K562 (cell line): ENCODE measurements around the gene CDH12. TPM values are rescaled to one million over a fixed set of nuclear protein-coding genes. Genes with fewer than 3 reads are reported as not detected.

Source experiments
- BACH1 ChIP-seq: fragments of 200-800 bp; sonication (Bioruptor generic); IDR thresholded peaks from 2 replicates; pipeline ENCODE4 v1.6.1; 2016; ENCODE audit warnings: missing genetic modification characterization, missing compliant biosample characterization
- ESRRB ChIP-seq: fragments of 250-450 bp; sonication (Bioruptor Pico); IDR thresholded peaks from 2 replicates; pipeline ENCODE4 v1.5.0; 2020; ENCODE audit warnings: mild to moderate bottlenecking, moderate library complexity, borderline replicate concordance
- FOSL1 ChIP-seq: fragments of 200-800 bp; sonication (Bioruptor generic); conservative IDR thresholded peaks from 2 replicates; pipeline ENCODE4 v1.6.1; 2016; ENCODE audit warnings: missing genetic modification characterization, missing compliant biosample characterization
- LARP7 ChIP-seq: fragments of 450-650 bp; IDR thresholded peaks from 2 replicates; pipeline ENCODE4 v1.6.1; 2016
- MYBL2 ChIP-seq, 2 experiments: fragments of 450-650 bp in 1 of 2; sonication (generic) in 1 of 2; formaldehyde crosslinking in 1 of 2; IDR thresholded peaks; 2 replicates each; pipeline versions ENCODE4 v1.6.1 to v1.8.1; 2017 to 2022; ENCODE audit warnings: borderline replicate concordance in 1 of 2, inconsistent platforms in 1 of 2, low read depth in 1 of 2, mild to moderate bottlenecking in 1 of 2, missing genetic modification reagents in 1 of 2, moderate library complexity in 1 of 2
- U2AF2 ChIP-seq: fragments of 200-400 bp; formaldehyde crosslinking; optimal IDR thresholded peaks from 2 replicates; pipeline ENCODE3; 2017; ENCODE audit warnings: low read depth, mild to moderate bottlenecking, low read length
- UBTF ChIP-seq, 2 experiments: IDR thresholded peaks; 2 replicates each; pipeline ENCODE4 v1.6.1; 2012; ENCODE audit warnings: improper control_type of control experiment in 2 of 2, low read depth in 2 of 2, low read length in 2 of 2, borderline replicate concordance in 1 of 2
- ZNF23 ChIP-seq: fragments of 250-450 bp; sonication (Bioruptor Pico); IDR thresholded peaks from 2 replicates; pipeline ENCODE4 v1.4.0; 2020; ENCODE audit warnings: mild to moderate bottlenecking
- ZZZ3 ChIP-seq: fragments of 450-650 bp; IDR thresholded peaks from 2 replicates; pipeline ENCODE4 v1.6.1; 2016; ENCODE audit warnings: antibody characterized with exemption, mild to moderate bottlenecking, moderate library complexity
- polyA plus RNA-seq, 8 experiments: library from polyadenylated mRNA; depleted of rRNA in 4 of 8; stranded (reverse) in 5 of 8; unstranded in 3 of 8; fragments of >200 nt; fragmentation: Nextera tagmentation in 2 of 8; fragmentation: Illumina TruSeq in 1 of 8; extraction: Ambion mirVana in 2 of 8; extraction: Trizol in 1 of 8; gene quantifications; 2 replicates each; pipeline versions ENCODE4 v1.2.1 to v1.2.3, GENCODE V29; 2011 to 2014; ENCODE audit warnings: inconsistent platforms in 1 of 8, missing spikeins in 1 of 8
- total RNA-seq, 7 experiments: library from RNA; depleted of rRNA in 6 of 7; stranded (reverse); fragments of >200 nt in 6 of 7; fragmentation: Illumina TruSeq in 2 of 7; extraction: Trizol in 2 of 7; gene quantifications; 2 replicates each; pipeline versions ENCODE4 v1.2.1 to v1.2.3, GENCODE V29; 2011 to 2021; ENCODE audit warnings: low replicate concordance in 1 of 7
- TF ChIP-seq, protein P1 (sequence below): fragments of 250-450 bp; sonication (Bioruptor Pico); IDR thresholded peaks from 2 replicates; pipeline ENCODE4 v1.8.0; 2021; ENCODE audit warnings: mild to moderate bottlenecking, moderate library complexity
- TF ChIP-seq, protein P2 (sequence below): fragments of 450-650 bp; IDR thresholded peaks from 2 replicates; pipeline ENCODE4 v1.6.1; 2016; ENCODE audit warnings: low read depth
- TF ChIP-seq, protein P3 (sequence below): sonication (generic); formaldehyde crosslinking; IDR thresholded peaks from 2 replicates; pipeline ENCODE4 v1.8.1; 2023; ENCODE audit warnings: mild to moderate bottlenecking, missing genetic modification reagents
- TF ChIP-seq, protein P4 (sequence below): fragments of 450-650 bp; formaldehyde crosslinking; IDR thresholded peaks from 2 replicates; pipeline ENCODE4 v1.4.0; 2022; ENCODE audit warnings: mild to moderate bottlenecking, moderate library complexity

The CDH12 gene
- total and polyA plus RNA-seq, 9 of the 15 experiments (the other 6 are each of a cell fraction or from before 2014, with no cell fraction given) = 0.03 to 1.7 (median 0.37) TPM

GRCh38 chr5:22539762-22540161 is 313.4 kb downstream of the CDH12 start (continued):
- TF ChIP-seq UBTF (IDR thresholded peaks at IDR 0.05; ENCODE audit: borderline replicate concordance in 1 of 2, low read depth in 2 of 2, low read length in 2 of 2) (no peak), U2AF2 (no peak), MYBL2 (IDR thresholded peaks at IDR 0.05; ENCODE audit: low read depth) (no peak), MYBL2 (CRISPR knock-in tag; IDR thresholded peaks at IDR 0.05; ENCODE audit: borderline replicate concordance) (no peak), FOSL1 (tag) (no peak), LARP7 (no peak), ZNF23 (no peak), ZZZ3 (no peak), BACH1 (tag) (no peak), ESRRB (CRISPR knock-in tag) (no peak)
- TF ChIP-seq, protein P1, sequence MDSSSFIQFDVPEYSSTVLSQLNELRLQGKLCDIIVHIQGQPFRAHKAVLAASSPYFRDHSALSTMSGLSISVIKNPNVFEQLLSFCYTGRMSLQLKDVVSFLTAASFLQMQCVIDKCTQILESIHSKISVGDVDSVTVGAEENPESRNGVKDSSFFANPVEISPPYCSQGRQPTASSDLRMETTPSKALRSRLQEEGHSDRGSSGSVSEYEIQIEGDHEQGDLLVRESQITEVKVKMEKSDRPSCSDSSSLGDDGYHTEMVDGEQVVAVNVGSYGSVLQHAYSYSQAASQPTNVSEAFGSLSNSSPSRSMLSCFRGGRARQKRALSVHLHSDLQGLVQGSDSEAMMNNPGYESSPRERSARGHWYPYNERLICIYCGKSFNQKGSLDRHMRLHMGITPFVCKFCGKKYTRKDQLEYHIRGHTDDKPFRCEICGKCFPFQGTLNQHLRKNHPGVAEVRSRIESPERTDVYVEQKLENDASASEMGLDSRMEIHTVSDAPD (CRISPR knock-in tag) = no peak
- TF ChIP-seq, protein P2, sequence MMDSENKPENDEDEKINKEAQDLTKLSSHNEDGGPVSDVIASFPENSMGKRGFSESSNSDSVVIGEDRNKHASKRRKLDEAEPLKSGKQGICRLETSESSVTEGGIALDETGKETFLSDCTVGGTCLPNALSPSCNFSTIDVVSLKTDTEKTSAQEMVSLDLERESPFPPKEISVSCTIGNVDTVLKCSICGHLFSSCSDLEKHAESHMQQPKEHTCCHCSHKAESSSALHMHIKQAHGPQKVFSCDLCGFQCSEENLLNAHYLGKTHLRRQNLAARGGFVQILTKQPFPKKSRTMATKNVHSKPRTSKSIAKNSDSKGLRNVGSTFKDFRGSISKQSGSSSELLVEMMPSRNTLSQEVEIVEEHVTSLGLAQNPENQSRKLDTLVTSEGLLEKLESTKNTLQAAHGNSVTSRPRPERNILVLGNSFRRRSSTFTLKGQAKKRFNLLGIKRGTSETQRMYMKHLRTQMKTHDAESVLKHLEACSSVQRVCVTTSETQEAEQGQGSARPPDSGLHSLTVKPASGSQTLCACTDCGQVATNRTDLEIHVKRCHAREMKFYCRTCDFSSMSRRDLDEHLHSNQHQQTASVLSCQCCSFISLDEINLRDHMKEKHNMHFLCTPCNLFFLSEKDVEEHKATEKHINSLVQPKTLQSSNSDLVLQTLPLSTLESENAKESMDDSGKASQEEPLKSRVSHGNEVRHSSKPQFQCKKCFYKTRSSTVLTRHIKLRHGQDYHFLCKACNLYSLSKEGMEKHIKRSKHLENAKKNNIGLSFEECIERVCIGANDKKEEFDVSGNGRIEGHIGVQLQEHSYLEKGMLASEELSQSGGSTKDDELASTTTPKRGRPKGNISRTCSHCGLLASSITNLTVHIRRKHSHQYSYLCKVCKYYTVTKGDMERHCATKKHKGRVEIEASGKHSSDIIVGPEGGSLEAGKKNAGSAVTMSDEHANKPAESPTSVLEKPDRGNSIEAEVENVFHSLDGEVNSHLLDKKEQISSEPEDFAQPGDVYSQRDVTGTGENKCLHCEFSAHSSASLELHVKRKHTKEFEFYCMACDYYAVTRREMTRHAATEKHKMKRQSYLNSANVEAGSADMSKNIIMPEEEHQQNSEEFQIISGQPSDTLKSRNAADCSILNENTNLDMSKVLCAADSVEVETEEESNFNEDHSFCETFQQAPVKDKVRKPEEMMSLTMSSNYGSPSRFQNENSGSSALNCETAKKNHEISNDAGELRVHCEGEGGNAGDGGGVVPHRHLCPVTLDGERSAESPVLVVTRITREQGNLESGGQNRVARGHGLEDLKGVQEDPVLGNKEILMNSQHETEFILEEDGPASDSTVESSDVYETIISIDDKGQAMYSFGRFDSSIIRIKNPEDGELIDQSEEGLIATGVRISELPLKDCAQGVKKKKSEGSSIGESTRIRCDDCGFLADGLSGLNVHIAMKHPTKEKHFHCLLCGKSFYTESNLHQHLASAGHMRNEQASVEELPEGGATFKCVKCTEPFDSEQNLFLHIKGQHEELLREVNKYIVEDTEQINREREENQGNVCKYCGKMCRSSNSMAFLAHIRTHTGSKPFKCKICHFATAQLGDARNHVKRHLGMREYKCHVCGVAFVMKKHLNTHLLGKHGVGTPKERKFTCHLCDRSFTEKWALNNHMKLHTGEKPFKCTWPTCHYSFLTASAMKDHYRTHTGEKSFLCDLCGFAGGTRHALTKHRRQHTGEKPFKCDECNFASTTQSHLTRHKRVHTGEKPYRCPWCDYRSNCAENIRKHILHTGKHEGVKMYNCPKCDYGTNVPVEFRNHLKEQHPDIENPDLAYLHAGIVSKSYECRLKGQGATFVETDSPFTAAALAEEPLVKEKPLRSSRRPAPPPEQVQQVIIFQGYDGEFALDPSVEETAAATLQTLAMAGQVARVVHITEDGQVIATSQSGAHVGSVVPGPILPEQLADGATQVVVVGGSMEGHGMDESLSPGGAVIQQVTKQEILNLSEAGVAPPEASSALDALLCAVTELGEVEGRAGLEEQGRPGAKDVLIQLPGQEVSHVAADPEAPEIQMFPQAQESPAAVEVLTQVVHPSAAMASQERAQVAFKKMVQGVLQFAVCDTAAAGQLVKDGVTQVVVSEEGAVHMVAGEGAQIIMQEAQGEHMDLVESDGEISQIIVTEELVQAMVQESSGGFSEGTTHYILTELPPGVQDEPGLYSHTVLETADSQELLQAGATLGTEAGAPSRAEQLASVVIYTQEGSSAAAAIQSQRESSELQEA = no peak
- TF ChIP-seq, protein P3, sequence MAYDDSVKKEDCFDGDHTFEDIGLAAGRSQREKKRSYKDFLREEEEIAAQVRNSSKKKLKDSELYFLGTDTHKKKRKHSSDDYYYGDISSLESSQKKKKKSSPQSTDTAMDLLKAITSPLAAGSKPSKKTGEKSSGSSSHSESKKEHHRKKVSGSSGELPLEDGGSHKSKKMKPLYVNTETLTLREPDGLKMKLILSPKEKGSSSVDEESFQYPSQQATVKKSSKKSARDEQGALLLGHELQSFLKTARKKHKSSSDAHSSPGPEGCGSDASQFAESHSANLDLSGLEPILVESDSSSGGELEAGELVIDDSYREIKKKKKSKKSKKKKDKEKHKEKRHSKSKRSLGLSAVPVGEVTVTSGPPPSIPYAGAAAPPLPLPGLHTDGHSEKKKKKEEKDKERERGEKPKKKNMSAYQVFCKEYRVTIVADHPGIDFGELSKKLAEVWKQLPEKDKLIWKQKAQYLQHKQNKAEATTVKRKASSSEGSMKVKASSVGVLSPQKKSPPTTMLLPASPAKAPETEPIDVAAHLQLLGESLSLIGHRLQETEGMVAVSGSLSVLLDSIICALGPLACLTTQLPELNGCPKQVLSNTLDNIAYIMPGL (CRISPR knock-in tag) = no peak
- TF ChIP-seq, protein P4, sequence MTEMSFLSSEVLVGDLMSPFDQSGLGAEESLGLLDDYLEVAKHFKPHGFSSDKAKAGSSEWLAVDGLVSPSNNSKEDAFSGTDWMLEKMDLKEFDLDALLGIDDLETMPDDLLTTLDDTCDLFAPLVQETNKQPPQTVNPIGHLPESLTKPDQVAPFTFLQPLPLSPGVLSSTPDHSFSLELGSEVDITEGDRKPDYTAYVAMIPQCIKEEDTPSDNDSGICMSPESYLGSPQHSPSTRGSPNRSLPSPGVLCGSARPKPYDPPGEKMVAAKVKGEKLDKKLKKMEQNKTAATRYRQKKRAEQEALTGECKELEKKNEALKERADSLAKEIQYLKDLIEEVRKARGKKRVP (CRISPR knock-in tag) = no peak
